ENCODE data around the gene FAM110C. TPM values are rescaled to one million over a fixed set of nuclear protein-coding genes. Genes with fewer than 3 reads are reported as not detected.

Gene FAM110C
- 0.13 TPM in 1 of 2 replicates, not detected in the other for total RNA-seq

GRCh38 chr2:46471-47345 is at the start of gene FAM110C:
Gene FAM110C, minus strand, starts transcription at chr2:46505. Its CDS starts 120 bp downstream, at chr2:46385.

Other genes with a start within 250 kb of the FAM110C start
- gene SH3YL1, start 217.5 kb upstream of the FAM110C start, total RNA-seq: 9.7 and 25.4 TPM in 2 replicates
- gene ACP1, start 218.4 kb upstream of the FAM110C start, total RNA-seq: 68.0 and 70.6 TPM in 2 replicates
- gene ALKAL2, start 241.6 kb upstream of the FAM110C start, total RNA-seq: not detected in 2 replicates

All from bladder microvascular endothelial cell (primary cell).